CD4-positive, CD25-positive, alpha-beta regulatory T cell (primary cell): Measurements from ENCODE around the gene CAPN11. TPM values are rescaled to one million over a fixed set of nuclear protein-coding genes. Genes with fewer than 3 reads are reported as not detected.
A peak's percentile ranks its signal among the peaks of the same experiment; 100 is the strongest.
"Not testable (repeated sequence)": the region's sequence is repeated elsewhere in the genome, so short reads cannot be mapped to it uniquely, and the experiment has no call there.

Experiments
- ATAC-seq, 2 donors: fragments of 150-1000 bp; cut with Tn5 transposase; one replicate each; pipeline ENCODE4 v1.10.0; 2021; ENCODE audit warnings: low read depth in 2 of 2, moderate number of reproducible peaks in 2 of 2, moderate library complexity in 1 of 2
- DNase-seq, 3 donors: peaks; one replicate each; pipeline versions ENCODE4 v3.0.0 to v3.0.0-alpha.2; 2012 to 2022; ENCODE audit warnings: mixed read lengths in 1 of 3
- H3K27ac ChIP-seq: one replicate; pipeline ENCODE4 v1.7.0; 2013; ENCODE audit warnings: mild to moderate bottlenecking, low read length; ENCODE audit not compliant: insufficient read depth, poor library complexity, severe bottlenecking
- H3K27me3 ChIP-seq: one replicate; pipeline ENCODE4 v1.7.0; 2013; ENCODE audit warnings: low read length; ENCODE audit not compliant: control insufficient read depth, insufficient read depth
- H3K36me3 ChIP-seq: one replicate; pipeline ENCODE4 v1.7.0; 2013; ENCODE audit warnings: mild to moderate bottlenecking, low read length, moderate library complexity; ENCODE audit not compliant: control insufficient read depth, insufficient read depth
- H3K4me1 ChIP-seq: 2 replicates; pipeline ENCODE4 v1.7.0; 2013; ENCODE audit warnings: mild to moderate bottlenecking, low read length; ENCODE audit not compliant: insufficient read depth, control insufficient read depth, poor library complexity, severe bottlenecking
- H3K4me3 ChIP-seq: one replicate; pipeline ENCODE4 v1.7.0; 2013; ENCODE audit warnings: low read depth, mild to moderate bottlenecking, low read length, moderate library complexity
- H3K9me3 ChIP-seq, 2 experiments: 1 replicate in 1 of 2; 2 replicates in 1 of 2; pipeline ENCODE4 v1.7.0; 2013; ENCODE audit warnings: low read length in 2 of 2, mild to moderate bottlenecking in 1 of 2, moderate library complexity in 1 of 2; ENCODE audit not compliant: control insufficient read depth in 2 of 2
- H3K27ac Mint-ChIP-seq, 3 donors: one replicate each; pipeline ENCODE4 v1.8.0; 2020 to 2022; ENCODE audit warnings: mild to moderate bottlenecking in 3 of 3, mixed read lengths in 3 of 3, moderate library complexity in 2 of 3
- H3K27me3 Mint-ChIP-seq: one replicate; pipeline ENCODE4 v1.8.0; 2022; ENCODE audit warnings: mild to moderate bottlenecking, mixed read lengths
- H3K36me3 Mint-ChIP-seq: one replicate; pipeline ENCODE4 v1.8.0; 2020; ENCODE audit warnings: mixed read lengths
- H3K4me1 Mint-ChIP-seq, 4 donors: one replicate each; pipeline ENCODE4 v1.8.0; 2020 to 2022; ENCODE audit warnings: mixed read lengths in 4 of 4, mild to moderate bottlenecking in 1 of 4
- H3K4me3 Mint-ChIP-seq, 4 donors: one replicate each; pipeline ENCODE4 v1.8.0; 2020 to 2022; ENCODE audit warnings: mild to moderate bottlenecking in 4 of 4, mixed read lengths in 4 of 4, moderate library complexity in 3 of 4
- H3K9me3 Mint-ChIP-seq, 7 donors: one replicate each; pipeline ENCODE4 v1.8.0; 2020 to 2022; ENCODE audit warnings: mixed read lengths in 7 of 7, mild to moderate bottlenecking in 3 of 7, moderate library complexity in 2 of 7
- polyA plus RNA-seq, 4 donors: library from polyadenylated mRNA; unstranded; fragments of 300-500 nt; fragmentation: Illumina TruSeq; gene quantifications; one replicate each; pipeline ENCODE4 v1.2.3, GENCODE V29; 2021
- total RNA-seq: library from RNA; stranded (reverse); gene quantifications from one replicate; pipeline ENCODE4 v1.2.3, GENCODE V29; 2022

The CAPN11 gene
- total and polyA plus RNA-seq, 5 donors from 2014 or later: not detected

- Mint-ChIP-seq H3K4me3 (no peak overlapping the region), H3K36me3 (peaks cover 40% of the 10 kb centered on the region), H3K9me3 (peaks cover 0 to 3% (median 0%) of the 10 kb centered on the region in 7 donors), H3K4me1 (peaks cover 0 to 10% (median 0%) of the 10 kb centered on the region in 4 donors), H3K27ac (peak overlapping the region in 2 of 3 donors; percentile 27 to 79), H3K27me3 (no peaks in the 10 kb centered on the region)
- Histone ChIP-seq H3K36me3 (peaks cover 37% of the 10 kb centered on the region), H3K27ac (no peak overlapping the region), H3K9me3 (no peaks in the 10 kb centered on the region), H3K4me1 (no peaks in the 10 kb centered on the region), H3K4me3 (no peak overlapping the region), H3K27me3 (no peaks in the 10 kb centered on the region)
- no peak for ATAC-seq
- no peak for DNase-seq
These were observed 14.9 kb upstream of the CAPN11 start for GRCh38 chr6:44143731-44144130.

DNA sequence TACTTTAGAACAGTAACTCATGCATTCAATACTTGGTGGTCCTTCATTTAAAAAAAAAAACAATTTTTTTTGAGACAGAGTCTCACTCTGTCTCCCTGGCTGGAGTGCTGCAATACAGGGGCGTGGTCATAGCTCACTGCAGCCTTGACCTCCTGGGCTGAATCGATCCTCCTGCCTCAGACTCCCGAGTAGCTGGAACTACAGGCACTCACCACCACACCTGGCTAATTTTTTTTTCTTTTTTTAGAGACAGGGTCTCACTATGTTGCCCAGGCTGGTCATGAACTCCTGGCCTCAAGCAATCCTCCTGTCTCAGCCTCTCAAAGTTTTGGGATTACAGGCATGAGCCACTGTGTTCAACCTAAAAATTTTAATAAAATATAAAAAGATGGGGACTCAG, 14.1 kb upstream of the CAPN11 start:
- H3K9me3 Mint-ChIP-seq, H3K4me1 ChIP-seq, H3K4me3 ChIP-seq, H3K27me3 ChIP-seq, H3K4me3 Mint-ChIP-seq, ATAC-seq, H3K27ac ChIP-seq, H3K9me3 ChIP-seq, H3K4me1 Mint-ChIP-seq, H3K27me3 Mint-ChIP-seq, DNase-seq: not testable (repeated sequence)
- H3K36me3 ChIP-seq: peaks cover 38% of the 10 kb centered on the region
- Mint-ChIP-seq H3K27ac (peak overlapping the region in 1 of 3 donors; percentile 64), H3K36me3 (peaks cover 45% of the 10 kb centered on the region)

GRCh38 chr6:44145839-44146238, 12.8 kb upstream of the CAPN11 start:
- no peaks in the 10 kb centered on the region for H3K4me1 ChIP-seq
- no peaks in the 10 kb centered on the region for H3K9me3 ChIP-seq
- no peak for ATAC-seq
- no peaks in the 10 kb centered on the region for H3K27me3 Mint-ChIP-seq
- peaks cover 37% of the 10 kb centered on the region for H3K36me3 Mint-ChIP-seq
- peaks cover 0 to 1% (median 0%) of the 10 kb centered on the region in 7 donors for H3K9me3 Mint-ChIP-seq
- peaks cover 0 to 10% (median 0%) of the 10 kb centered on the region in 4 donors for H3K4me1 Mint-ChIP-seq
- peaks cover 27% of the 10 kb centered on the region for H3K36me3 ChIP-seq
- H3K4me3 Mint-ChIP-seq: no peak overlapping the region
- no peak overlapping the region for H3K27ac ChIP-seq
- H3K27me3 ChIP-seq: no peaks in the 10 kb centered on the region
- no peak overlapping the region for H3K4me3 ChIP-seq
- no peak for DNase-seq
- H3K27ac Mint-ChIP-seq: peak overlapping the region in 1 of 3 donors; percentile 59

DNA sequence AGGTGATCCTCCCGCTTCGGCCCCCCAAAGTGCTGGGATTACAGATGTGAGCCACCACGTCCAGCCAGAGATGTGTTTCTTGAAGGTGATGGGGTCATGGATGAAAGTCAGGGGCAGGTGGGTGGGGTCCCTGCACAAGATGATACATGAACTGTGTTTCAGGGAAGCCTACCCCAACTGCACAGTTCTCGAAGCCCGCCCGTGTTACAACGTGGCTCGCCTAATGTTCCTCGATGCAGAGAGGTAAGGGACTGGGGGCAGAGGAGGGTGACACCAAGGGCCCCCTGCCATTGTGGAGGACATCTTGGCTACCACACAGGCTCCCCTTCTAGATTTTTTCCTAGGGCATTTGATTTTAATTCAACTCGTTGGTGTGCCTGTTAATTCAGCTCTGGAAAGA, 11.9 kb upstream of the CAPN11 start:
- no peak for DNase-seq
- H3K27me3 Mint-ChIP-seq: no peaks in the 10 kb centered on the region
- ATAC-seq: no peak
- H3K9me3 ChIP-seq: no peaks in the 10 kb centered on the region
- peaks cover 0 to 10% (median 3%) of the 10 kb centered on the region in 4 donors for H3K4me1 Mint-ChIP-seq
- peaks cover 25% of the 10 kb centered on the region for H3K36me3 ChIP-seq
- H3K27ac ChIP-seq: no peak overlapping the region
- peaks cover 0 to 1% (median 0%) of the 10 kb centered on the region in 7 donors for H3K9me3 Mint-ChIP-seq
- no peak overlapping the region for H3K4me3 ChIP-seq
- H3K36me3 Mint-ChIP-seq: peaks cover 32% of the 10 kb centered on the region
- H3K27ac Mint-ChIP-seq: no peak overlapping the region
- H3K4me1 ChIP-seq: peaks cover 2% of the 10 kb centered on the region
- no peak overlapping the region for H3K4me3 Mint-ChIP-seq
- H3K27me3 ChIP-seq: no peaks in the 10 kb centered on the region

- Mint-ChIP-seq H3K27me3 (no peaks in the 10 kb centered on the region), H3K36me3 (peaks cover 32% of the 10 kb centered on the region), H3K27ac (no peak overlapping the region), H3K4me1 (peaks cover 0 to 10% (median 3%) of the 10 kb centered on the region in 4 donors), H3K9me3 (peaks cover 0 to 1% (median 0%) of the 10 kb centered on the region in 7 donors), H3K4me3 (no peak overlapping the region)
- ATAC-seq: no peak
- Histone ChIP-seq H3K27me3 (no peaks in the 10 kb centered on the region), H3K4me3 (no peak overlapping the region), H3K4me1 (peaks cover 4% of the 10 kb centered on the region), H3K36me3 (peaks cover 25% of the 10 kb centered on the region), H3K27ac (no peak overlapping the region), H3K9me3 (no peaks in the 10 kb centered on the region)
- DNase-seq: no peak
These were observed 11.4 kb upstream of the CAPN11 start for GRCh38 chr6:44147256-44147655.

DNA sequence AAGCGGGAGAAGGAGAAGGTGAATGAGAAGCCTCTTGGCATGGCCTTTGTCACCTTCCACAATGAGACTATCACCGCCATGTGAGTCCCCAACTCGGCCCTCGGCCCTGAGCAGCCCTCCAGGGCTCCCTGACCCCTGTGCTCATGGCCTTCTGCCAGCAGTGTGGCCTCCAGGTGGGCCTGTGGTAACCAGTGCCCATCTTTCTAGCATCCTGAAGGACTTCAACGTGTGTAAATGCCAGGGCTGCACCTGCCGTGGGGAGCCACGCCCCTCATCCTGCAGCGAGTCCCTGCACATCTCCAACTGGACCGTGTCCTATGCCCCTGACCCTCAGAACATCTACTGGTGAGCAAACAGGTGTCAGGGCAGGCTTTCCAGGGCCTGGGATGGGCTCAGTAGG, 10.3 kb upstream of the CAPN11 start:
- ATAC-seq (no peak), DNase-seq (no peak)
- Histone ChIP-seq H3K27me3 (no peaks in the 10 kb centered on the region), H3K36me3 (peaks cover 25% of the 10 kb centered on the region), H3K4me1 (peaks cover 4% of the 10 kb centered on the region), H3K9me3 (no peaks in the 10 kb centered on the region), H3K27ac (no peak overlapping the region), H3K4me3 (no peak overlapping the region)
- Mint-ChIP-seq H3K9me3 (peaks cover 0 to 1% (median 0%) of the 10 kb centered on the region in 7 donors), H3K4me3 (no peak overlapping the region), H3K36me3 (peaks cover 28% of the 10 kb centered on the region), H3K4me1 (peaks cover 0 to 10% (median 6%) of the 10 kb centered on the region in 4 donors), H3K27me3 (no peaks in the 10 kb centered on the region), H3K27ac (no peak overlapping the region)

- DNase-seq: no peak
- peaks cover 0 to 1% (median 0%) of the 10 kb centered on the region in 7 donors for H3K9me3 Mint-ChIP-seq
- H3K27me3 ChIP-seq: no peaks in the 10 kb centered on the region
- no peaks in the 10 kb centered on the region for H3K27me3 Mint-ChIP-seq
- no peak overlapping the region for H3K27ac ChIP-seq
- H3K36me3 ChIP-seq: peaks cover 22% of the 10 kb centered on the region
- H3K4me1 ChIP-seq: peaks cover 6% of the 10 kb centered on the region
- ATAC-seq: no peak
- H3K4me3 Mint-ChIP-seq: no peak overlapping the region
- peaks cover 21% of the 10 kb centered on the region for H3K36me3 Mint-ChIP-seq
- H3K27ac Mint-ChIP-seq: peak overlapping the region in 1 of 3 donors; percentile 71
- H3K9me3 ChIP-seq: no peaks in the 10 kb centered on the region
- H3K4me1 Mint-ChIP-seq: peaks cover 0 to 9% (median 2%) of the 10 kb centered on the region in 4 donors
- no peak overlapping the region for H3K4me3 ChIP-seq
These were observed 9.1 kb upstream of the CAPN11 start for GRCh38 chr6:44149369-44150012.
